OCI-LY1 (cell line): Measurements from ENCODE around the gene ZNF772.

ENCODE experiments used
- EZH2 ChIP-seq: fragments of 200-600 bp; sonication (generic), shearing (Covaris generic); IDR thresholded peaks from 2 replicates; pipeline ENCODE4 v1.8.0; 2017; ENCODE audit warnings: borderline replicate concordance, mixed run types, mild to moderate bottlenecking, antibody characterized with exemption, low read length, moderate library complexity, mixed read lengths
- TF ChIP-seq, protein P1 (sequence below): fragments of 200-600 bp; sonication (generic), shearing (Covaris generic); IDR thresholded peaks from 2 replicates; pipeline ENCODE4 v1.5.1; 2017; ENCODE audit warnings: mild to moderate bottlenecking, antibody characterized with exemption, low read length, moderate library complexity, mixed read lengths

DNA sequence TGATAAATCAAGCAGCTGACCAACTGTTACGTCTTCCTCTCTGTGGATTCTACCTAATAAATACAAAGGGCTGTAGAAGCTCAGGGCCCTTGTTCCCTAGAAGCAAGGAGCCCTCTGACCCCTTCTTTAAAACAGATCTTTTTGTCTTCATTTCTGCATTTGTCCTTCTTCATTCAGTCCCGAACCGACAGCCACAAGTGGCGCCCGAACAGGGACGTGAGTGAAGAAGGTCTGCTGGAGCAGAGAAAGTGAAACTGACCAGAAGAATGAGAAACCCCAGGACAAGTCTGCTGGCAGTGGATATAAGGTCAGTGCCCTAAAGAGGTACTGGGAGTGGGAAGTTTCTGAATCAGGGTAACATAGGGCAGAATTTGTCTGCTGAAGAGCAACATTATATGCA is 35.5 kb upstream of the ZNF772 start:
- TF ChIP-seq EZH2 = no peak
- TF ChIP-seq, protein P1, sequence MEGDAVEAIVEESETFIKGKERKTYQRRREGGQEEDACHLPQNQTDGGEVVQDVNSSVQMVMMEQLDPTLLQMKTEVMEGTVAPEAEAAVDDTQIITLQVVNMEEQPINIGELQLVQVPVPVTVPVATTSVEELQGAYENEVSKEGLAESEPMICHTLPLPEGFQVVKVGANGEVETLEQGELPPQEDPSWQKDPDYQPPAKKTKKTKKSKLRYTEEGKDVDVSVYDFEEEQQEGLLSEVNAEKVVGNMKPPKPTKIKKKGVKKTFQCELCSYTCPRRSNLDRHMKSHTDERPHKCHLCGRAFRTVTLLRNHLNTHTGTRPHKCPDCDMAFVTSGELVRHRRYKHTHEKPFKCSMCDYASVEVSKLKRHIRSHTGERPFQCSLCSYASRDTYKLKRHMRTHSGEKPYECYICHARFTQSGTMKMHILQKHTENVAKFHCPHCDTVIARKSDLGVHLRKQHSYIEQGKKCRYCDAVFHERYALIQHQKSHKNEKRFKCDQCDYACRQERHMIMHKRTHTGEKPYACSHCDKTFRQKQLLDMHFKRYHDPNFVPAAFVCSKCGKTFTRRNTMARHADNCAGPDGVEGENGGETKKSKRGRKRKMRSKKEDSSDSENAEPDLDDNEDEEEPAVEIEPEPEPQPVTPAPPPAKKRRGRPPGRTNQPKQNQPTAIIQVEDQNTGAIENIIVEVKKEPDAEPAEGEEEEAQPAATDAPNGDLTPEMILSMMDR = no peak
